HepG2 (cell line): Measurements from ENCODE around the gene DDX17. TPM values are rescaled to one million over a fixed set of nuclear protein-coding genes. Genes with fewer than 3 reads are reported as not detected.
A peak's percentile ranks its signal among the peaks of the same experiment; 100 is the strongest.

Experiments used
- DNMT1 ChIP-seq: sonication (generic); formaldehyde crosslinking; IDR thresholded peaks from 2 replicates; pipeline ENCODE4 v1.5.1; 2020; ENCODE audit warnings: mild to moderate bottlenecking, missing genetic modification reagents
- GATA4 ChIP-seq: sonication (generic); IDR thresholded peaks from 2 replicates; pipeline ENCODE4 v1.6.1; 2016; ENCODE audit warnings: antibody characterized with exemption, low read depth, borderline replicate concordance
- HDAC1 ChIP-seq: sonication (generic); formaldehyde crosslinking; IDR thresholded peaks from 2 replicates; pipeline ENCODE4 v1.5.1; 2020; ENCODE audit warnings: mild to moderate bottlenecking, missing genetic modification reagents
- IRF1 ChIP-seq: sonication (generic); formaldehyde crosslinking; IDR thresholded peaks from 2 replicates; pipeline ENCODE4 v1.4.0; 2020; ENCODE audit warnings: low read depth, mild to moderate bottlenecking, missing genetic modification reagents
- KAT2B ChIP-seq: fragments of 150-350 bp; IDR thresholded peaks from 2 replicates; pipeline ENCODE4 v1.6.1; 2014; ENCODE audit warnings: low read depth, low read length, borderline replicate concordance
- KDM5B ChIP-seq: sonication (generic); formaldehyde crosslinking; IDR thresholded peaks from 2 replicates; pipeline ENCODE4 v1.4.0; 2020; ENCODE audit warnings: missing genetic modification reagents, mild to moderate bottlenecking, borderline replicate concordance
- KDM6A ChIP-seq: IDR thresholded peaks from 2 replicates; pipeline ENCODE4 v1.6.1; 2016; ENCODE audit warnings: low read depth
- POLR2AphosphoS2 ChIP-seq: IDR thresholded peaks from 2 replicates; pipeline ENCODE4 v1.6.1; 2011; ENCODE audit warnings: low read depth, low read length, improper control_type of control experiment
- RBM39 ChIP-seq: fragments of 200-400 bp; formaldehyde crosslinking; IDR thresholded peaks from one replicate; pipeline ENCODE4 v1.6.1; 2018; ENCODE audit warnings: antibody characterized with exemption, mild to moderate bottlenecking, low read depth, low read length; ENCODE audit not compliant: poor library complexity, severe bottlenecking
- SIN3B ChIP-seq: fragments of 150-350 bp; IDR thresholded peaks from 2 replicates; pipeline ENCODE4 v1.6.1; 2014; ENCODE audit warnings: low read length
- SNRNP70 ChIP-seq: fragments of 200-400 bp; formaldehyde crosslinking; IDR thresholded peaks from 2 replicates; pipeline ENCODE4 v1.6.1; 2017; ENCODE audit warnings: mild to moderate bottlenecking, low read depth, low read length, moderate library complexity
- TEAD3 ChIP-seq: optimal IDR thresholded peaks from 2 replicates; pipeline ENCODE3; 2016; ENCODE audit warnings: borderline replicate concordance
- TFDP2 ChIP-seq: sonication (generic); formaldehyde crosslinking; IDR thresholded peaks from 2 replicates; pipeline ENCODE4 v1.4.0; 2020; ENCODE audit warnings: missing genetic modification reagents
- ZBTB10 ChIP-seq: sonication (generic); formaldehyde crosslinking; IDR thresholded peaks from 2 replicates; pipeline ENCODE4 v1.4.0; 2020; ENCODE audit warnings: missing genetic modification reagents, borderline replicate concordance
- ZFY ChIP-seq: sonication (generic); formaldehyde crosslinking; IDR thresholded peaks from 2 replicates; pipeline ENCODE4 v1.4.0; 2020; ENCODE audit warnings: missing genetic modification reagents
- ZFYVE20 ChIP-seq: sonication (generic); formaldehyde crosslinking; IDR thresholded peaks from 2 replicates; pipeline ENCODE4 v1.8.0; 2023; ENCODE audit warnings: low read depth, mild to moderate bottlenecking, moderate library complexity, missing genetic modification reagents, borderline replicate concordance
- ZGPAT ChIP-seq: IDR thresholded peaks from 2 replicates; pipeline ENCODE4 v1.6.1; 2016; ENCODE audit warnings: mild to moderate bottlenecking
- ZNF343 ChIP-seq: sonication (generic); formaldehyde crosslinking; IDR thresholded peaks from 2 replicates; pipeline ENCODE4 v1.4.0; 2020; ENCODE audit warnings: mild to moderate bottlenecking, missing genetic modification reagents
- ZNF580 ChIP-seq: IDR thresholded peaks from 2 replicates; pipeline ENCODE4 v1.6.1; 2016; ENCODE audit warnings: low read depth, borderline replicate concordance
- ZNF687 ChIP-seq: sonication (generic); formaldehyde crosslinking; IDR thresholded peaks from 2 replicates; pipeline ENCODE4 v1.5.1; 2020; ENCODE audit warnings: mild to moderate bottlenecking, missing genetic modification reagents, moderate library complexity
- ZNF850 ChIP-seq: sonication (generic); formaldehyde crosslinking; conservative IDR thresholded peaks from 2 replicates; pipeline ENCODE4 v1.9.0; 2021; ENCODE audit warnings: mild to moderate bottlenecking, missing genetic modification reagents
- polyA plus RNA-seq, 8 experiments: library from polyadenylated mRNA; depleted of rRNA in 3 of 8; stranded (reverse) in 7 of 8; unstranded in 1 of 8; fragments of >200 nt; fragmentation: Illumina TruSeq in 4 of 8; extraction: Trizol in 4 of 8; gene quantifications; 2 replicates each; pipeline versions ENCODE4 v1.2.1 to v1.2.3, GENCODE V29; 2011 to 2016; ENCODE audit warnings: low read depth in 4 of 8, missing spikeins in 1 of 8, mixed read lengths in 1 of 8; ENCODE audit not compliant: insufficient read depth in 1 of 8
- total RNA-seq, 5 experiments: library from RNA; depleted of rRNA; stranded (reverse); fragments of >200 nt; fragmentation: Illumina TruSeq; extraction: Trizol; gene quantifications; 2 replicates each; pipeline ENCODE4 v1.2.3, GENCODE V29; 2016; ENCODE audit warnings: low read depth in 1 of 5

DDX17 gene
- total and polyA plus RNA-seq, 2 of the 13 experiments (the other 11 are each of a cell fraction or from before 2014, with no cell fraction given): 238 to 344 TPM

GRCh38 chr22:38513063-38513462 lies 7.0 kb upstream of the DDX17 start (continued):
- TF ChIP-seq ZNF687 (CRISPR knock-in tag) (peak; percentile 69), SIN3B (no peak), ZNF343 (CRISPR knock-in tag) (no peak), GATA4 (no peak), TEAD3 (CRISPR knock-in tag) (peak; percentile 43), ZFY (CRISPR knock-in tag) (peak; percentile 74), KAT2B (no peak), ZNF580 (CRISPR knock-in tag) (no peak), DNMT1 (CRISPR knock-in tag) (no peak), SNRNP70 (no peak), ZGPAT (CRISPR knock-in tag) (0 out of 2 replicates have a peak, but pooled peaks have one; percentile 26), POLR2AphosphoS2 (no peak), ZFYVE20 (no peak), KDM6A (CRISPR knock-in tag) (no peak), HDAC1 (CRISPR knock-in tag) (no peak), KDM5B (CRISPR knock-in tag) (no peak), ZNF850 (CRISPR knock-in tag) (no peak), IRF1 (CRISPR knock-in tag) (no peak), RBM39 (no peak), TFDP2 (CRISPR knock-in tag) (no peak), ZBTB10 (CRISPR knock-in tag) (no peak)
